Stimulated activated CD4-positive, alpha-beta T cell treated with anti-CD3 and anti-CD28 coated beads, Interleukin-4, amount 100 ng/mL, for 1 hour (primary cell): ENCODE results near the gene SPINK7.

Source experiments
- DNase-seq: peaks from one replicate; pipeline ENCODE4 v3.0.0-alpha.2; 2020

The SPINK7 gene

DNA sequence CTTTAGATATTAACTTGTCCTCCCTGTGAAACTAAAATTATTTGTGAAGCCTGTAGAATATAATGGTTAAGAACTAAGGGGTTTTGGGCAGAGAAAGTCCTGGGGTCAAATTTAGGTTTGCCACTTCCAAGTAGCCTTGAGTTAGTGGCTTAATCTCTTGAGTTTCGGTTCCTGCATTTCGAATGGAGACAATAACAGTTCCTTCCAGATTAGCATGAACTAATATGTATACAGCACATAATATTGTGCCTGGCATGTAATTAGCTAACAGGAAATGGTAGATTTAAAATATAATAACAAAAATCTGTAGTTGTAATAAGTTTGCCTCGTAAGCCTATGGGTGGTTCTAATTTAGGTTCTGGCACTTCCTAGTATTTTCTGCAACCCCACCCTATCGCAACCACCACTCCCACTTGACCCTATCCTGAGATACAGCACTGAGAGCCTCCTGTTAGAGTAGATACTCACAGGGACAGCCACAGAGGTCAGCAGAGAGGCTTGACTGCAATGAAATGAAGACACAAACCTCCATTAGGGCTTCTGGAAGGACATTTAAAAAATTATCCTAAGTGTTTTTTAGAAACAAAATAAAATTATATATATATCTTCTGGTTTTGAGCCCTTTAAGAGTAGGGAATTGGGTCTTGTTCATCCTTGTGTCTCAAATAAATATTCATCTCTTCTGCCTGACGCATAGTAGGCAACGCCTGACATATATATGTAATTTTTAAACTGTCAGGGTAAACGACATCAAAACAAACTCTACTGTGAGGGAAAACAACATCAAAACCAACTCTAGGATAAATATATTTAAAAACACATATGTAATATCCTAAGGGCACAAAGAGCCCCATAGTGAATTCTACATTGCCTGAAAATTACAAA lies 31.6 kb downstream of the SPINK7 start:
- no peak for DNase-seq

DNA sequence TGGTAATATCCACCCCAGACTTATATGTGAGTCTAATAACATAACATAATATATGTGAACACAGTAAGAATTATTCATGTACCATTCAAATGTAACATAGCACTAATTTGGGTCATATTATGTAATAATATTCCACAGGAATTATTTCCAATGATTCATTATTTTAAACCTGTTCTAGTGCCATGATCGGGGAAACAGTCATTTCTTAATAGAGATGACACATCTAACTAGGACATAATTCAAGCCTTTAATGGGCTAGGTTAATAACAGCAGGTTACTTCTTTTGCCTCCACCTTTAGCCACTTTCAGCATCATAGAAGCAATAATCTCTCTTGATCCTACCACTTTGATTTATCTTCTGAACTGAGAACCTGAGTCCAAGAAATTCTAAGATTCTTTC lies 35.5 kb downstream of the SPINK7 start:
- DNase-seq, result no peak

DNA sequence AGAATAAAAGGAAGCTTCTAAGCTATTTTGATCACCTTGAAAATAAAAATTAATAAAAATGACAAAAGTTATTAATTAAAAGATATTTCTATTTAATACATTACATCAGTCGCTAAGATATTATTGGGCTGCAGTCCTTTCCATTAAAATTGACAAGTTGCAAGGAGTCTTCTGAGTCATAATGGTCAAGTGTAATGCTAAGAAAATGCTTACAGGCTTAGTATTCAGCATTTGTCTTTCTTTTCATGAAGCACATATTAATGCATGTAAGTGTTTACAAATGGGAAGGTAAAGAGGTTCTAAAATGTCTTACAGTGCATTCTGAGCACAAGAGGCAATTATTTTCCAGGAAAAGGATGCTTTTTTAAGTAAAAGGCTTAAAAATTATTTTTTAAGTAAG lies 40.5 kb downstream of the SPINK7 start:
- DNase-seq, result no peak

DNA sequence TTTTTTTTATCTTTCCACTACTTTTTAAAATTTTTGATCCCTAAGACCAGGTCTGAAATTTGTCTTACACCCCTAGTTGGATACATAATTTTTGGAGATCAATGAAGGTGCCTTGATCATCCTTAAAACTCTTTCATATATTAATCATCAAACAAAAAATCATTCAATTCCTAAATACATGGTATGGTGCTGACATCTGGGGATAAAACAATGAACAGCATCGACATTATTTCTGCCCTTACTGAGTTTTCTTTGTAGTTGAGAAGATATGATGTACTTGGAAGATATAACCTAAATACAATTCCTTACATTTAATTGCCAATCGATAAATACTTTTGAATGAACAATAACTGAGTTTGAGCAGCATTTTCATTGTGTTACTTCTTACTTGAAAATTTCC lies 41.4 kb downstream of the SPINK7 start:
- no peak for DNase-seq

DNA sequence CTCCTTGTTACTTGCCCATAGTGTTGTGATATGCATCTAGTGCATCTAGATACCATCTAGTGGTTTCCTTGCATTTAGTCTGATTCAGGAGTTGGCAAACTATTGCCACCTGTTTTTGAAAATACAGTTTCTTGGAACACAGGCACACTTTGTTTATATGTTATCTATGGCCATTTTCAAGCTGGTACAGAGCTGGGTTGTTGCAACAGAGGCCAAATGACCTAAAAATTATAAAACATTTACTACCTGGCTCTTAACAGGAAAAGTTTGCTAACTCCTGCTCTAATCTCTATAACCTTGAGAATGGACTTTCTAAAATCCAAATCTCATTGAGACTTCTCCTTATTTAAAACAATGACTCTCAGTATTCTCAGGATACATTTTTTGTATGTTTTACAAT lies 52.1 kb downstream of the SPINK7 start:
- DNase-seq, result no peak
